Fibroblast of gingiva (primary cell): ENCODE measurements around the gene KREMEN2.
A peak's percentile ranks its signal among the peaks of the same experiment; 100 is the strongest.
"Not testable (repeated sequence)": the region's sequence is repeated elsewhere in the genome, so short reads cannot be mapped to it uniquely, and the experiment has no call there.

Source experiments
- DNase-seq: peaks from one replicate; pipeline ENCODE4 v3.0.0-alpha.2; 2011; ENCODE audit warnings: low read depth

The KREMEN2 gene, protein sequence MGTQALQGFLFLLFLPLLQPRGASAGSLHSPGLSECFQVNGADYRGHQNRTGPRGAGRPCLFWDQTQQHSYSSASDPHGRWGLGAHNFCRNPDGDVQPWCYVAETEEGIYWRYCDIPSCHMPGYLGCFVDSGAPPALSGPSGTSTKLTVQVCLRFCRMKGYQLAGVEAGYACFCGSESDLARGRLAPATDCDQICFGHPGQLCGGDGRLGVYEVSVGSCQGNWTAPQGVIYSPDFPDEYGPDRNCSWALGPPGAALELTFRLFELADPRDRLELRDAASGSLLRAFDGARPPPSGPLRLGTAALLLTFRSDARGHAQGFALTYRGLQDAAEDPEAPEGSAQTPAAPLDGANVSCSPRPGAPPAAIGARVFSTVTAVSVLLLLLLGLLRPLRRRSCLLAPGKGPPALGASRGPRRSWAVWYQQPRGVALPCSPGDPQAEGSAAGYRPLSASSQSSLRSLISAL

DNA sequence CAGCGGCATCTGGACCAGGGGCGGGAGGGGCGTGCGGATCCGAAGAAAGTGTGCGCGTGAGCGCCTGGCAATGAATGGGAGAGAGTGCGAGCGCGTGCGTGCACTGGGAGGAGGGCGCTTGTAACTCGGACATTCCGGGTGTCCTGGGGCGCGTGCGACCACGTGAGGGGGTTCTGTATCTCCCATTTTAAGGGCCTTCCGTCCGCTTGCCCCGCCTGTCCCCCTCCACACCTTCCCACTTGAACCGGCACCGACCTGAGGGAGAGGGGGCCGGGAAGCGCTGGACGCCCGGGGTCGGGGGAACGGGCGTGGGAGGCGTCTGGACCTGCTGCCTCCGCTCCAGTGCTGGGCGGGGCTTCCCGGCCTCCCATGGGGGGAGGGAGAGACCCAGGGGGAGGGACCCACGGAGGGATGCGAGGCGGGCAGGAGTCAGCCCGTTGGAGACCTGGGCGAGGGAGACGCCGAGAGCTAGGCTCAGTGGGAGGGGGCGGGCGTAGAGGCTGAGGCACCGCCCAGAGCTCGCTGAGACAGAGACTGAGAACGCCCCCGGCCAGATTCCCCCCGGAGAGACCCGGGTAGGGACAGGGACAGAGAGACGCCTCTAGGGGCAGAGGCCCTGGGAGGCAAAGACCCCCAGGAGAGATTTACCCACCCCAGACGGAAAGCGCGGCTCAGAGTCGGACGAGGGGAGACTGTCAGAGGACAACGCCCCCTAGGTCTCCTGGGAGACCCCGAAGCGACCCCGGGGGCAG lies at the start of gene KREMEN2:
Gene KREMEN2 (plus strand): TSS at position 553 of the 752 bp plus-strand sequence. CDS start 246 bp downstream, outside the sequence.
- no peak for DNase-seq

DNA sequence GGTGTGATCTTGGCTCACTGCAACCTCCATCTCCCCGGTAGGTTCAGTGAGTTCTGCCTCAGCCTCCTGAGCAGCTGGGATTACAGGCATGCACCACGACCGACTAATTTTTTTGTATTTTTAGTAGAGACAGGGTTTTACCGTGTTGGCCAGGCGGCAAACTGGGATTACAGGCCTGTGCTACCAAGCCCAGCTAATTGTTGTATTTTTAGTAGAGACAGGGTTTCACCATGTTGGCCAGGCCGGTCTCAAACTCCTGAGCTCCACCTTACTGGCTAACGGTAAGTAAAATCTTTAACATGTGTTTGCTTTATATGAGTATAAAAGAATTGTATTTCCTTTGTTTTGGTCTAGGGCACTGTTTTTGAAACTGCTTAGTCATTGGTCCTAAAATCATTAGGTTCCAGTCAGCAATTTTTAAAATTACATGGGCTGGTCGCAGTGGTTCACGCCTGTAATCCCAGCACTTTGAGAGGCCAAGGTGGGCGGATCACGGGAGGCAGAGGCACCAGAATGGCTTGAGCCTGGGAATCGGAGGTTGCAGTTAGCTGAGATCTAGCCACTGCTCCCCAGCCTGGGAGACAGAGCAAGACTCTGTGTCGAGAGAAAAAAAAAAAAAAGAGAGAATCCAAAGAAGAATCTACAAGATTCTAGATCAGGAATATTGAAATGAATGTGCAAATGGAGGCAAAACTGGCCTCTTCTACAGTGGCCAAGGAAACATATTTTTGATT lies 48.7 kb upstream of the KREMEN2 start:
- DNase-seq = no peak

DNA sequence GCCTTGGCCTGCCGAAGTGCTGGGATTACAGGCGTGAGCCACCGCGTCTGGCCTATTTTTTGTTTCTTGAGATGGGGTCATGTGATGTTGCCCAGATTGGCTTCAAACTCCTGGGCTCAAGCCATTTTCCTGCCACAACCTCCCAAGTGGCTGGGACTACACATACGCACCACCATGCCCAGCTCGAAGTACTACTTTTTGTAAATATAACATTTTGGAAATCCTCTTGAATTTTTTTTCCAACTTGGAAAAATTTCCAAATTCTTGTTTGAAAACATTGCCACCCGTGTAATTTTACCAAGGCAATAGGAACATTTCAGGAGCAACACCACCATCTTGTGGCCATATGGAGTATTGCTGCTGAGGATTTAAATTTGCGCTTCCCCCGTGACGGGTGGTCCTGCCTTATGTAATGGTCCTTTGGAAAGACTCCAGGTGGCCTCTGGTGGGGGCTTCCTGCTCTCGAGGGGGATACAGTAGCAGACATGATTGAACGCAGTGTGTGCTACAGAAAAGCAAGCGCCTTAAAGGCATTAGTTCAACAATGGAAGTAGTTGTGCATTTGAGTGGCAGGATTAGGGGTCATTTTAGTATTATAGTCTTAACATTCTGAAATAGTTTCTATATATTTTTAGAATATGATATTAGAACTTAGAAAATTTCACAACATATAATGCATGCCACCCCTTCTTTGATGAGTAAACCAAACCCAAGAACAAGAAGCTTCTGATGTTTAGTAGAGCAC lies 44.4 kb upstream of the KREMEN2 start:
- DNase-seq = peak; percentile 95

DNA sequence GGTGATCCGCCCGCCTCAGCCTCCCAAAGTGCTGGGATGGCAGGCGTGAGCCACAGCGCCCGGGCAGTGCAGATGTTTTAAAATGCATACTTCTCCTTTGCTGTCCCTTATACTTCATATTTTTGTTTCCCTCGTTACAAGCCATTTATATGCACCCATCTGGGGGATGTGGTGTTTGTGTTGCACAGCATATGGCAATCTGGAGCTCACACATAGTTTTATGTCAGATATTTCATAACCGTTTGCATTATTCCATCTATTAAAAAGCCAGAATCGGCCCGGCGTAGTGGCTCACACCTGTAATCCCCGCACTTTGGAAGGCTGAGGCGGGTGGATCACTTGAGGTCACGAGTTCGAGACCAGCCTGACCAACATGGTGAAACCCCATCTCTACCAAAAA lies 40.6 kb upstream of the KREMEN2 start:
- no peak for DNase-seq

DNA sequence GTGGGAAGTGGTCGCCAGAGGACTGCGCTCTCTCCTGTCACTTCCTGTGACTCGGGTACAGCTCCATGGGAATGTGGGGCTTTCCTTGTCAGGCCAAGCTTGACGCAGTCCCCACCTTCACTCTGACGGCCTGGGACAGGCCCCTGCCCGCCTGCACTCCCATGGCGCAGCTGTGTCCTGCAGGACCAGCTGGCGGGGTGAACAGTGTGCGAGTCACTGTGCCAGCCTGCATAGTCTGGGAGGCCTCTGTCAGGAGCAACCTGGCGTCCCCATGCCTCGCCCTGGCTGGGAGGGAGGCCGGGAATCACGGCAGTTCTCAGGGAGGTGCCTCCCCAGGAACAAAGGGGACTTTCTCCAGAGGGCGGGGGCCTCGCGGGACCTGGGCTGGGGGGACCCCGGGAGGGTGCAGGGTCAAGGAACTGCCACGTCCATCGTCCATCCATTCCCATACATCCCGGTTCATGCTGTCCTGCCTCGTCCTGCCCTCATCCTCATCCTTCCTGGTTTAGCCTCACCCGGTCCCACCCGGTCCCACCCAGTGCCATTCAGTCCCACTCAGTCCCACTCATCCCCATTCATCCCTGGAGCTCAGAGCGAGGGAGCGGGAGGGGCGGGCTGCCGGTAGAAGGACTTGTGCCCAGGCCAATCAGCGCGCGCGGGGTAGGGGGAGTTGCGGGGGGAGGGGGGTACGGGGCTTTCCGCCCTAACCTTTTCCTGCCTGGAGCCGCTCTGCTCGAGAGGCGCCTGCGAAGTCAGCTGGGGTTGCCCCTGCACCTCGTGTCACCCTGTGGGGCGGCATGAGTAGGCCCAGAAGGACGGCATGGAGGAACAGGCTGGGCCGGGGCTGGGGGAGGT lies 38.9 kb upstream of the KREMEN2 start:
- no peak for DNase-seq

DNA sequence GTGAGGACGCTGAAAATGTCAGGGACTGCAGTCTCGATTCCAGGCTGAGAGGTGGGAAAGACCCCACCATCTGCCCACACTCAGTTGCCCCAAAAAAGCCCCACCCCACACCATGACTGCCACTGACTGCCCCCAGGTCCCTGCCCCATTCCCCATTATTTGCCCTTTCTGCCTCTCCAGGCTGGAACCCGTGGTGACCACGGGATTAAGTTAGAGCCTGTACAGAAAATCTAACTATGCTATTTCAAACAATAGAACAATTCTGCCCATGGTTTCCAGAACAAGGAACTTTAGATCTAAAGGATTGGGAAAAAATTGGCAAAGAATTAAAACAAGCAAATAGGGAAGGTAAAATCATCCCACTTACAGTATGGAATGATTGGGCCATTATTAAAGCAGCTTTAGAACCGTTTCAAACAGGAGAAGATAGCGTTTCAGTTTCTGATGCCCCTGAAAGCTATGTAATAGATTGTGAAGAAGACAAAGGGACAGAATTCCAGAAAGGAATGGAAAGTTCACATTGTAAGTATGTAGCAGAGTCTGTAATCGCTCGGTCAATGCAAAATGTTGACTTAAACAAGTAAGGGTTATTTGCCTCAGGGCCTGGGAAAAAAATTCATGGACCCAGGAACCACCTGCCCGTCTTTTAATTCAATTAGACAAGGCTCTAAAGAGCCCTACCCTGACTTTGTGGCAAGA lies 38.0 kb upstream of the KREMEN2 start:
- no peak for DNase-seq

DNA sequence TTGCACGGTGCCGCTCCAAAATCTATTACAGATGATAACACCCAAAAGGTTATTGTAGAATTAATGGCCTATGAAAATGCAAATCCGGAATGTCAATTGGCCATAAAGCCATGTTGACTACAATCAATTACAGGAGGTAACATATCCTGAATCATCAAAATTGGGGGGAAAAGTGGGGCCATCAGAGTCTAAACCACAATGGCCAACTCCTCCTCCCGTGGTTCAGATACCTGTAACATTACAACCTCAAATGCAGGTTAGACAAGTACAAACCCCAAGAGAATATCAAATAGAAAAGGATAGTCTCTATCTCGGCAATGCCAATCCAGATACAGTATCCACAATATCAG lies 37.5 kb upstream of the KREMEN2 start:
- no peak for DNase-seq

DNA sequence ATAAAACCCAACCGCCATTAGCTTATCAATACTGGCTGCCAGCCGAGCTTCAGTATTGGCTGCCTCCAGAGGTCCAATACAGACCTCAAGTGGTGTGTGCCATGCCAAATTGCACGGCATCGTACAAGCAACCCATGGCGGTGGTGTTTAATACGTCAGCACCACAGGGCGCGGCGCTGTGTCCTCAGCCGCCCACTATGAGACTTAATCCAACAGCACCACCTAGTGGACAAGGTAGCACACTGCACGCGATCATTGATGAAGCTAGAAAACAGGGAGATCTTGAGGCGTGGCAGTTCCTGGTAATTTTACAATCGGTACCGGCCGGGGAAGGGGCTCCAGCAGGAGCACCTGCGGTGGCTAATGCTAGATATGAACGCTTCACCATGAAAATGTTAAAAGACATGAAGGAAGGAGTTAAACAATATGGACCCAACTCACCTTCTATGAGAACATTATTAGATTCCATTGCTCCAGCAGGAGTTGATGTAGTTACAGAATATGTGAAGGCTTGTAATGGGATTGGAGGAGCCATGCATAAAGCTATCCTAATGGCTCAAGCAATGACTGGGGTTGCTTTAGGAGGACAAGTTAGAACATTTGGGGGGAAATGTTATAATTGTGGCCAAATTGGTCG lies 36.9 kb upstream of the KREMEN2 start:
- DNase-seq = peak; percentile 80

DNA sequence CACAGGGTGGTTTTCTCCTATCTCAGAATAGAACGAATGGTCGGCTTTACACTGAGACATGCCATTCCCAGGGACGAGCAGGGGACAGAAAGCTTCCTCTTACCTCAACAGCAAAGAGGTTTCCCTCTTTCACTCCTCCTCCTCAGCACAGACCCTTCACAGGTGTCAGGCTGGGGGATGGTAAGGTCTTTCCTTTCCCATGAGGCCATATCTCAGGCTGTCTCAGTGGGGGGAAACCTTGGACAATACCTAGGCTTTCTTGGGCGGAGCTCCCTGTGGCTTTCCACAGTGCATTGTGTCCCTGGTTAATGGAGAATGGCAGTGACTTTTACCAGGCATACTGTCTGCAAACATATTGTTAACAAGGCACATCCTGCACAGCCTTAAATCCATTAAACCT lies 35.9 kb upstream of the KREMEN2 start:
- not testable (repeated sequence) for DNase-seq

DNA sequence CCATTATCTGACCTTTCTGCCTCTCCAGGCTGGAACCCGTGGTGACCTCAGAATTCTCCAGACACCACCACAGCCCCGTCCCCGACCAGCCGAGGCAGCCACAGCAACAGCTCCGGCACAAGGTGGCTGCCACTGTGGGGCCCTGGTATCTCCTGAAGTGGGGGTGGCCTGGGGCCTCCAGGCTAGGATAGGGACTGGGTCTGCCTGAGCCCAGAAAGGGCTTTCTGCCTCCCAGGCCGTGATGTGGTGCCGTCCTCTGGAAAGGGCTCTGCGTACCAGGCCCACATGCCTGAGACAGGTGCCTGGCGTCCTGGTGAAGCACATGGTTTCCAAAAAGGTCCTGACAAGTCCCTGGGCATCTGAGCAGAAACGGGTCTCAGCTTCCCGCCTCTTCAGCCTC lies 35.3 kb upstream of the KREMEN2 start:
- DNase-seq = no peak

DNA sequence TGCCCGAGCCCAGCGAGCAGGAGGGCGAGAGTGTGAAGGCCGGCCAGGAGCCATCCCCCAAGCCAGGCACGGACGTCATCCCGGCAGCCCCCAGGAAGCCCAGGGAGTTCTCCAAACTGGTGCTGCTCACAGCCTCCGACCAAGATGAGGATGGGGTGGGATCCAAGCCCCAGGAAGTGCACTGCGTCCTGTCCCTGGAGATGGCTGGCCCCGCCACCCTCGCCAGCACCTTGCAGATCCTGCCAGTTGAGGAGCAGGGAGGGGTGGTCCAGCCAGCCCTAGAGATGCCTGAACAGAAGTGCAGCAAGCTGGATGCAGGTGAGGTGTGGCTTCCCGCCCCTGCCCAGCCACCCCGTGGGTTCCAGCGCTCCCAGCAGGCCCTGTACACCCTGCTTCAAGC lies 34.4 kb upstream of the KREMEN2 start:
- DNase-seq = no peak

DNA sequence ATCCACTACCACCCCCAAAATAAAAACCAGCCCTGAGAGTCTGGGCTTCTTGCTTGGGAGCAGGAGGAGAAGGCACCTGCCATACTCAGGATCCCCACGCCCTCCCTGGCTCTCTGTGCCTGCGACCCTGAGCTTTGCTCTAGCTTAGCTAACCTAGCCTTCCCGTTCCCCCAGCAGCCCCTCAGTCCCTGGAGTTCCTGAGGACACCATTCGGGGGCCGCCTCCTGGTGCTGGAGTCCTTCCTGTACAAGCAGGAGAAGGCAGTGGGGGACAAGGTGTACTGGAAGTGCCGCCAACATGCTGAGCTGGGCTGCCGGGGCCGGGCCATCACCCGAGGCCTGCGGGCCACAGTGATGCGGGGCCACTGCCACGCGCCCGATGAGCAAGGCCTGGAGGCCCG lies 33.8 kb upstream of the KREMEN2 start:
- no peak for DNase-seq

DNA sequence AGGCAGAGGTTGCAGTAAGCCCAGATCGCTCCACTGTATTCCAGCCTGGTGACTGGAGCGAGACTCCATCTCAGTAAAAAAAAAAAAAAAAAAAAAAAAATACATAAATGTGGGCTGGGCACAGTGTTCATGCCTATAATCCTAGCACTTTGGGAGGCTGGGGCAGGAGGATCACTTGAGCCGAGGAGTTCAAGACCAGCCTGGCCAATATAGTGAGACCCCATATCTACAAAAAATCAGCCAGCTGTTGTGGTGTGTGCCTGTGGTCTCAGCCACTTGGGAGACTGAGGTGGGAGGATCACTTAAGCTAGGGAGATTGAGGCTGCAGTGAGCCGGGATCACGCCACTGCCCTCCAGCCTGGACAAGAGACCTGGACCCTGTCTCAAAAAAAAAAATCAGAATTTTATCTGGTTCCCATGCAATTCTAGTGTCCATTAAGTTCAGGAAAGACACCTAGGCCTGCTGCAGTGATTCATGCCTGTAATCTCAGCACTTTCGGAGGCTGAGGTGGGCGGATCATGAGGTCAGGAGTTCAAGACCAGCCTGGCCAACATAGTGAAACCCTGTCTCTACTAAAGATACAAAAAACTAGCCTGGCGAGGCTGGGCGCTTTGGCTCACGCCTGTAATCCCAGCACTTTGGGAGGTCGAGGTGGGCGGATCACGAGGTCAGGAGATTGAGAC lies 32.7 kb upstream of the KREMEN2 start:
- not testable (repeated sequence) for DNase-seq

DNA sequence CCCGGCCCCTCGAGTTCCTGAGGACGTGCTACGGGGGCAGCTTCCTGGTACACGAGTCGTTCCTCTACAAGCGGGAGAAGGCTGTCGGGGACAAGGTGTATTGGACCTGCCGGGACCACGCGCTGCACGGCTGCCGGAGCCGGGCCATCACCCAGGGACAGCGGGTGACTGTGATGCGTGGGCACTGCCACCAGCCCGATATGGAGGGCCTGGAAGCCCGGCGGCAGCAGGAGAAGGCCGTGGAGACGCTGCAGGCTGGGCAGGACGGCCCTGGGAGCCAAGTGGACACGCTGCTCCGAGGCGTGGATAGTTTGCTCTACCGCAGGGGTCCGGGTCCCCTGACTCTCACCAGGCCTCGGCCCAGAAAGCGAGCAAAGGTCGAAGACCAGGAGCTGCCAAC lies 30.9 kb upstream of the KREMEN2 start:
- DNase-seq = no peak

DNA sequence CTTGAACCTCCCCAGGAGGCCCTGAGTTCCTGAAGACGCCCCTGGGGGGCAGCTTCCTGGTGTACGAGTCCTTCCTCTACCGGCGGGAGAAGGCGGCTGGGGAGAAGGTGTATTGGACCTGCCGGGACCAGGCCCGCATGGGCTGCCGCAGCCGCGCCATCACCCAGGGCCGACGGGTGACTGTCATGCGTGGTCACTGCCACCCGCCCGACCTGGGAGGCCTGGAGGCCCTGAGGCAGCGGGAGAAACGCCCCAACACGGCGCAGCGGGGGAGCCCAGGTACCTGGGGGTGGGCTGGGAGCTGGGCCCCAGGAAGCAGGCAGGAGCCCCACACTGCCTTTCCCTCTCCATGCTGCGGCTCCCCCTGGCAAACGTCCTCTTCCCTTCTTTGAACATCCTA lies 30.4 kb upstream of the KREMEN2 start:
- DNase-seq = no peak

DNA sequence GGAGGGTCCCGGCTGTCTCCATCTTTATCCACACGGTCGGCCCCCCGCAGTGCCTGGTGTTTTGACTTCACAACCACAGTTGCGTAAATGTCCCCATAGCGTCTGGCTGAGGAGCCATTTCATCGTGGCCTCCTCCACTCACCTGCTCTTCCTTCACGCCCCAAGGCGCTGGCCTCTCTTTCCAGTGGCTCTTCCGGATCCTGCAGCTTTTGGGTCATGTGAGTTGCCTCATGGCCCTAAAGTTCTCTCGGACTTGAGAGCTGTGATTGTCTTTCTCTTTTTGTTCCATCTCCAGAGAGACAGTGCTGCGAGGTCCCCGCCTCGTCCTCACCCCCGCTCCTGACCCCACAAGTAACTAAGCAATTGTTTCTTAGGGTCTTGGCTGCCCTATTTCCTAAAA lies 29.6 kb upstream of the KREMEN2 start:
- no peak for DNase-seq

DNA sequence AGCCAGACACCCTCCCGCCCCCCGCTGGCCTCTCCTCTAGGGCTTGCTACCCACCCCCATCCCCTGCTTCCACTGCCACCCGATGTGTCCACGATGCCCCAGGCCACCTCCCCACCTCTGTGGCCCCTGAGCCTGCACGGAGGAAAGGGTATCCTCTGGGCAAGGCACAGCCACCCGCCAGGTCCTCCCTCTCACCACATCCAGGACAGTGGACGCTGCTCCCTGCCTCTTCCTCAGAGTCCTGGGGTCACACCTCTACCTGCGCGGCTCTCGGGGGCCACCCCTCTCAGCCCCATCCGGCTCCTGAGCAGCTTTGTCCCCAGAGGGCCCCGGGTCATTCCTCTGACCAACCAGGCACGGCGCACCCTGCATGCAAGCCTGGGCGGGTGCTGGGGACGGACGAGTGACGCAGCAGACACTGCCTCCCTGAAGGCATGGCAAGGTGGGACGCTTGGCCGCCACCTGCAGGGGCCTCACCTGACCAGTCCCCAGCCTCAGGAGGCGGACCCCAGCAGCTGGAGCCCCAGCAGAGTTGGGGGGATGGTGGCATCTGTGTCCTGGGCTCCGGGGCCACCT lies 27.6 kb upstream of the KREMEN2 start:
- DNase-seq = no peak

DNA sequence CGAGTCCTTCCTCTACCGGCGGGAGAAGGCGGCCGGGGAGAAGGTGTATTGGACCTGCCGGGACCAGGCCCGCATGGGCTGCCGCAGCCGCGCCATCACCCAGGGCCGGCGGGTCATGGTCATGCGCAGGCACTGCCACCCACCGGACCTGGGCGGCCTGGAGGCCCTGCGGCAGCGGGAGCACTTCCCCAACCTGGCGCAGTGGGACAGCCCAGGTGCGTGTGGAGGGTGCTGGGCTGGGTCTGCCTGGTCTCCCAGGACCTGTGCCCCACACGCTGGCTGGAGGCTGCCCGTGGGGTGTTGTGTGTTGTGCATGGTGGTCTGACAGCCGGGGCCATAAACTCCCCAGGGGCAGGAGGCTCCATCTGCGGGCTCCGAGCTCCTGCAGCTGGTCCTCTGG lies 26.9 kb upstream of the KREMEN2 start:
- no peak for DNase-seq

DNA sequence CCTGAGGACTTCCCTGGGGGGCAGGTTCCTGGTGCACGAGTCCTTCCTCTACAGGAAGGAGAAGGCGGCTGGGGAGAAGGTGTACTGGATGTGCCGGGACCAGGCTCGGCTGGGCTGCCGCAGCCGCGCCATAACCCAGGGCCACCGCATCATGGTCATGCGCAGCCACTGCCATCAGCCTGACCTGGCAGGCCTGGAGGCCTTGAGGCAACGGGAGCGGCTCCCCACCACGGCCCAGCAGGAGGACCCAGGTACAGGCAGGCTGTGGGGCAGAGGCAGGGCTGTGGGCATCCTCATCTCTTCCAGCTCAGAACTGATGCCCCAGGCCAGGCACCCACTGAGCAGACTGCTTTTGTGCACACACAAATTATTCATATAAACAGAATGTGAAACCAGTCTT lies 25.9 kb upstream of the KREMEN2 start:
- DNase-seq = no peak
